Gastroesophageal sphincter (tissue), 4 donors: ENCODE measurements around the gene LRRC1. TPM values are rescaled to one million over a fixed set of nuclear protein-coding genes. Genes with fewer than 3 reads are reported as not detected.

Experiments
- ATAC-seq: fragments of 150-250 bp; one replicate; pipeline ENCODE4 v1.9.1; 2016; ENCODE audit warnings: mild to moderate bottlenecking, moderate library complexity
- H3K27ac ChIP-seq, 4 donors: fragments of 200-600 bp; sonication (generic) in 3 of 4; 1 replicate in 3 of 4; 2 replicates in 1 of 4; pipeline ENCODE4 v1.5.1; 2016 to 2019
- H3K27me3 ChIP-seq: fragments of 200-600 bp; sonication (generic); one replicate; pipeline ENCODE4 v1.5.1; 2019
- H3K36me3 ChIP-seq, 2 donors: fragments of 200-600 bp; sonication (generic); one replicate each; pipeline ENCODE4 v1.5.1; 2019; ENCODE audit warnings: control low read depth in 1 of 2
- H3K4me1 ChIP-seq, 3 donors: fragments of 200-600 bp; sonication (generic); 1 replicate in 2 of 3; 2 replicates in 1 of 3; pipeline ENCODE4 v1.5.1; 2016 to 2019; ENCODE audit warnings: control low read depth in 2 of 3
- H3K4me3 ChIP-seq, 2 donors: fragments of 200-600 bp; sonication (generic); one replicate each; pipeline ENCODE4 v1.5.1; 2019; ENCODE audit warnings: mild to moderate bottlenecking in 1 of 2, moderate library complexity in 1 of 2
- H3K9me3 ChIP-seq, 3 donors: fragments of 200-600 bp; sonication (generic); one replicate each; pipeline ENCODE4 v1.5.1; 2017 to 2019; ENCODE audit warnings: control low read depth in 2 of 3
- EP300 ChIP-seq: sonication (generic); formaldehyde crosslinking; IDR thresholded peaks from one replicate; pipeline ENCODE4 v1.6.1; 2017; ENCODE audit warnings: antibody characterized with exemption, mild to moderate bottlenecking
- POLR2A ChIP-seq, 2 donors: fragments of 450-650 bp; IDR thresholded peaks; one replicate each; pipeline ENCODE4 v1.6.1; 2017; ENCODE audit warnings: antibody characterized with exemption in 2 of 2, mild to moderate bottlenecking in 2 of 2, moderate library complexity in 1 of 2
- POLR2AphosphoS5 ChIP-seq: sonication (generic); formaldehyde crosslinking; IDR thresholded peaks from one replicate; pipeline ENCODE4 v1.6.1; 2017; ENCODE audit warnings: antibody characterized with exemption
- WGBS, 2 donors: methylation state at CpG; one replicate each; pipeline ENCODE4 v1.1.5; 2018; ENCODE audit warnings: low coverage in 1 of 2; 5-methylcytosine and 5-hydroxymethylcytosine counted together
- total RNA-seq, 4 donors: library from RNA; depleted of rRNA; stranded (reverse); fragments of >200 nt; gene quantifications; one replicate each; pipeline ENCODE4 v1.1.0, GENCODE V29; 2016
- TF ChIP-seq, protein P1 (sequence below), 4 experiments: fragments of 200-600 bp in 2 of 4; fragments of 450-650 bp in 2 of 4; sonication (generic) in 1 of 4; IDR thresholded peaks; one replicate each; pipeline ENCODE4 v1.5.1; 2017 to 2019; ENCODE audit warnings: antibody characterized with exemption in 4 of 4, mild to moderate bottlenecking in 2 of 4, moderate library complexity in 2 of 4

The LRRC1 gene
- total RNA-seq, 4 donors from 2014 or later, result 12.4 to 28.3 (median 15.5) TPM

DNA sequence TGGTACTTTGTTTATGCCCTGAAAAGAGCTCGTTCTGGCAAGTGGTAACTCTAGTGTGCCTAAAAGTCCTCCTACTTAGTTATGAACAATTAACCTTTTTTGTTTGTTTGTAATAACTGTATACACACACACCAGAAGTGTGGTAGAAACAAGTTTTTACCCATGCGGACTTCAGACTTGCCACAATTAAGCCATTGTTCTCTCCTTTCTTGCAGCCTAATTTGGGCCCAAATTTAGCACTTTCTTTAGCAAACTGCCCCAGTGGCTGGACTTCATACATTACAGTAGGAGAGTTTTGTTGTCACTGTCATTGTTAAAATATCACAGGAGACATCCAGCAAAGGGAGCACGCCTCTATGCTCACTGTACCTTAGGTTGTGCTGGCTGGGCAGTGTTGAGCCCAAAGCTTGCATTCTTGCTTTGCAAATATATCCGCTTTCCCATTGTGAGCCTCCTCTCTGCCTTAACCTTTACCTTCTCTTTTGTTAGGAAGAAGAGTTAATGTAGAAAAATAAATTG, 53.0 kb downstream of the LRRC1 start:
- H3K9me3 ChIP-seq, result no peaks in the 10 kb centered on the region
- ATAC-seq, result no peak
- H3K27ac ChIP-seq, result no peak overlapping the region
- H3K4me3 ChIP-seq, result no peak overlapping the region
- H3K36me3 ChIP-seq, result no peaks in the 10 kb centered on the region
- H3K27me3 ChIP-seq, result no peaks in the 10 kb centered on the region
- TF ChIP-seq, protein P1, sequence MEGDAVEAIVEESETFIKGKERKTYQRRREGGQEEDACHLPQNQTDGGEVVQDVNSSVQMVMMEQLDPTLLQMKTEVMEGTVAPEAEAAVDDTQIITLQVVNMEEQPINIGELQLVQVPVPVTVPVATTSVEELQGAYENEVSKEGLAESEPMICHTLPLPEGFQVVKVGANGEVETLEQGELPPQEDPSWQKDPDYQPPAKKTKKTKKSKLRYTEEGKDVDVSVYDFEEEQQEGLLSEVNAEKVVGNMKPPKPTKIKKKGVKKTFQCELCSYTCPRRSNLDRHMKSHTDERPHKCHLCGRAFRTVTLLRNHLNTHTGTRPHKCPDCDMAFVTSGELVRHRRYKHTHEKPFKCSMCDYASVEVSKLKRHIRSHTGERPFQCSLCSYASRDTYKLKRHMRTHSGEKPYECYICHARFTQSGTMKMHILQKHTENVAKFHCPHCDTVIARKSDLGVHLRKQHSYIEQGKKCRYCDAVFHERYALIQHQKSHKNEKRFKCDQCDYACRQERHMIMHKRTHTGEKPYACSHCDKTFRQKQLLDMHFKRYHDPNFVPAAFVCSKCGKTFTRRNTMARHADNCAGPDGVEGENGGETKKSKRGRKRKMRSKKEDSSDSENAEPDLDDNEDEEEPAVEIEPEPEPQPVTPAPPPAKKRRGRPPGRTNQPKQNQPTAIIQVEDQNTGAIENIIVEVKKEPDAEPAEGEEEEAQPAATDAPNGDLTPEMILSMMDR (IDR thresholded peaks at IDR 0.05), result no peak
- TF ChIP-seq EP300 (no peak), POLR2AphosphoS5 (no peak)
- no peaks in the 10 kb centered on the region for H3K4me1 ChIP-seq
- WGBS, 2 donors, result 93 to 95% methylated on average over 4 of the region's 4 CpGs

DNA sequence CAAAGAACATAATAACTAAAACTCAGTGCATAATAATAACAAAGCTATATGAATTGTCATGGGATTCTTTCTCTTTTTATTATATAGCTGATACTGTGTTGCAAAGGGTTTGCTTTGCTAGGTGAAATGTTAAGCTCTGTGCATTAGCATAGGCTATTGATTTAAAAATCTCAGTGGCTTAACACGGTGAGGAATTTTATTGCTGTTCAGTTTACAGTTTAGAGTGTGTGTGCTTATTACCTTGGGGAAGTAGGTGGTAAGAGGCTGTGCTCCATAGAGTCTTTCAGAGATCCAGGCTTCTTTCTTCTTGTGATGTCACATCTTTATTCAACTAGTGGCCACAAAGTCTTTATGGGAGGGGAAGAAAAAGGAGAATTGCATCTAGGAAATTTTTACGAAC, 55.7 kb downstream of the LRRC1 start:
- H3K4me3 ChIP-seq, result no peak overlapping the region

DNA sequence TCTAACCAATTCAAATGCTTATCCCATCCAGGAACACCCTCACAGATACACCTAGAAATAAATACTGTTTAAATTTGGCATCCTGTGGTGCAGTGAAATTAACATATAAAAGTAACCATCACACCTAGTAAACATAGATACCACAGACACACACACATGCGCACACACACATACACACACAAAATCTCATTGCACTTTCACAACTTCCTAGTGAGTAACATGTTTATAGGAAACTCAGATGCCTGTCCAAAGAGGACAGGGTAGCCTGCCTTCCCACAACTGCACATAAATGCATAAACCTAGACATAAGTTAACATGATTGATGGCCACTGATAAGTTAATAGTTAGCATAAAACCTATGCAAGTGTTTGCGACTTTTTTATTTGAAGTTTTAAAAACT, 56.8 kb downstream of the LRRC1 start:
- no peaks in the 10 kb centered on the region for H3K27me3 ChIP-seq
- 97 to 100% methylated on average over 1 to 2 of the region's 2 CpGs for WGBS, 2 donors
- H3K4me3 ChIP-seq, result no peak overlapping the region
- peaks cover 0 to 19% (median 0%) of the 10 kb centered on the region in 3 donors for H3K4me1 ChIP-seq
- ATAC-seq, result no peak
- H3K9me3 ChIP-seq, result no peaks in the 10 kb centered on the region
- H3K36me3 ChIP-seq, result no peaks in the 10 kb centered on the region
- H3K27ac ChIP-seq, result no peak overlapping the region
- TF ChIP-seq POLR2AphosphoS5, result no peak
- TF ChIP-seq, protein P1 (IDR thresholded peaks at IDR 0.05), result no peak
- no peak for TF ChIP-seq POLR2A (IDR thresholded peaks at IDR 0.05)
- TF ChIP-seq EP300, result no peak

More for the DNA sequence above, 55.7 kb downstream of the LRRC1 start:
- H3K4me1 ChIP-seq, result peaks cover 0 to 9% (median 0%) of the 10 kb centered on the region in 3 donors
- TF ChIP-seq EP300, result no peak
- no peak for TF ChIP-seq POLR2A (IDR thresholded peaks at IDR 0.05)
- no peaks in the 10 kb centered on the region for H3K27me3 ChIP-seq
- no peak overlapping the region for H3K27ac ChIP-seq
- no peaks in the 10 kb centered on the region for H3K9me3 ChIP-seq
- H3K36me3 ChIP-seq, result no peaks in the 10 kb centered on the region
- 80 to 90% methylated on average over 2 of the region's 2 CpGs for WGBS, 2 donors
- no peak for ATAC-seq

DNA sequence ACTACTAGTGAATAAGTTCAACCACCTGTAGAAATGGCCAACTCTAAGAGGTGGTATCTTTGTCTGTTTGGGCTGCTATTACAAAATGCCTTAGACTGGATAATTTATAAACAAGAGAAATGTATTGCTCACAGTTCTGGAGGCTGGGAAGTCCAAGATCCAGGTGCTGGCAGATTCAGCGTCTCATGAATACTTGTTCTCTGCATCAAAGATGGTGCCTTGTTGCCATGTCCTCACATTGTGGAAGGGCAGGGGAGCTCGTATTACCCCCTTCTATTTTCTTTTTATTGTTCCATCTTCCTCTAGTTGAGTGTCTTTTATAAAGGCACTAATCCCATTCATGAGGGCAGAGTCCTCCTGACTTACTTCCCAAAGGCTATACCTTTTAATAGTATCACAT, 58.0 kb downstream of the LRRC1 start:
- Histone ChIP-seq H3K27me3 (no peaks in the 10 kb centered on the region), H3K4me1 (peaks cover 0 to 30% (median 0%) of the 10 kb centered on the region in 3 donors), H3K4me3 (no peak overlapping the region), H3K36me3 (no peaks in the 10 kb centered on the region), H3K27ac (no peak overlapping the region), H3K9me3 (no peaks in the 10 kb centered on the region)
- TF ChIP-seq, protein P1 (IDR thresholded peaks at IDR 0.05), result no peak
- TF ChIP-seq EP300 (no peak), POLR2A (IDR thresholded peaks at IDR 0.05) (no peak), POLR2AphosphoS5 (no peak)
- 100% methylated on average over 2 of the region's 2 CpGs for WGBS, 2 donors
- no peak for ATAC-seq

DNA sequence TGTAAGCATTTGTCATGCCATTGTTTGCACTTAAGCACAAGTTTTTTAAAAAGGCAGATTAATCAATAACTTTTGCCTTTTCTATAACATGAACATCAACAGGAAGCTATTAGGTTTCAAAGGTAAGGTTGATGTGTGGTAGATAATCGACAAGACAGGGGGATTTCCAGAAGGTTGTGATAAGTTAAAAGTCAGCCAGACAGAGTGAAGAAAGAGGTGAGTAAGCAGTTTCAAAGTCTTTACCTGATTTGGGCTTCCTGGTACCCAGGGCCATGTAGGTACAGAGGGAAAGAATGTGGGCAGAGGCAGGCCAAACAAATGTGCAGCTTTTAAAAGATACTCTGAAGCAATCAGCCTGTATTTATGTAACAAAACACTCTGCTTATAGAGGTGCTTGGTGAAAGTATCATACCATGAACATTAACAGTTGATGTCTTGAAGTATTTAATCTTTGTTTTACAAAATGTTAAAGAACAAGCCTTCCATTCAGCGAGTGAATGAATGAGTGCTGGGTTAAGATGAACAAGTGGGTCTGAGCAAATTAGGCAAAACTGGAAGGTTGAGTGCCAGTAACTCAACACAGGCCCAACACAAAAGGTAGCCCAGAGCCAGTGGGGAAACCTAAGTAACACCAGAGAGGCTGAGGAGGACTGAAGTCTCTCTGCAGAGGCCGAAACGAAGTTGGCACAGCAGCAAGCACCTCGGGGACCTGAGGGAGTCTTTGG, 60.2 kb downstream of the LRRC1 start:
- Histone ChIP-seq H3K27ac (no peak overlapping the region), H3K9me3 (no peaks in the 10 kb centered on the region)

More for the DNA sequence above, 60.2 kb downstream of the LRRC1 start:
- TF ChIP-seq EP300 (no peak), POLR2AphosphoS5 (no peak), POLR2A (IDR thresholded peaks at IDR 0.05) (no peak)
- TF ChIP-seq, protein P1 (IDR thresholded peaks at IDR 0.05), result no peak
- no peaks in the 10 kb centered on the region for H3K27me3 ChIP-seq
- peaks cover 0 to 46% (median 0%) of the 10 kb centered on the region in 3 donors for H3K4me1 ChIP-seq
- ATAC-seq, result no peak
- WGBS, 2 donors, result 70 to 83% methylated on average over 5 of the region's 5 CpGs
- H3K4me3 ChIP-seq, result no peak overlapping the region
- H3K36me3 ChIP-seq, result no peaks in the 10 kb centered on the region
